GM06990 (cell line): ENCODE measurements around the gene KIAA1549.
"Not testable (repeated sequence)": the region's sequence is repeated elsewhere in the genome, so short reads cannot be mapped to it uniquely, and the experiment has no call there.

Source experiments
- DNase-seq: peaks from one replicate; pipeline ENCODE4 v3.0.0-alpha.2; 2011; ENCODE audit not compliant: insufficient read length; ENCODE audit errors: extremely low read depth
- H3K27me3 ChIP-seq: replicated peaks from 2 replicates; pipeline ENCODE4 v1.6.0; 2011; ENCODE audit warnings: low read length; ENCODE audit not compliant: control insufficient read depth, insufficient read depth
- H3K36me3 ChIP-seq: 2 replicates; pipeline ENCODE4 v1.5.1; 2011; ENCODE audit warnings: low read length; ENCODE audit not compliant: control insufficient read depth, insufficient read depth
- H3K4me3 ChIP-seq: replicated peaks from 2 replicates; pipeline ENCODE4 v1.5.1; 2011; ENCODE audit warnings: low read depth, mild to moderate bottlenecking, control low read depth, low read length
- CTCF ChIP-seq: IDR thresholded peaks from 2 replicates; pipeline ENCODE4 v1.5.1; 2011; ENCODE audit warnings: low read length, control low read depth, mild to moderate bottlenecking, inconsistent platforms; ENCODE audit not compliant: insufficient read depth, poor library complexity, severe bottlenecking

The KIAA1549 gene

GRCh38 chr7:138822867-138823535, 158.2 kb downstream of the KIAA1549 start:
- Histone ChIP-seq H3K27me3 (no peaks in the 10 kb centered on the region), H3K36me3 (no peaks in the 10 kb centered on the region), H3K4me3 (no peak overlapping the region)
- TF ChIP-seq CTCF = no peak
- DNase-seq = no peak

- no peak for TF ChIP-seq CTCF
- no peaks in the 10 kb centered on the region for H3K27me3 ChIP-seq
- DNase-seq = no peak
- no peaks in the 10 kb centered on the region for H3K36me3 ChIP-seq
- H3K4me3 ChIP-seq = no peak overlapping the region
Measured at GRCh38 chr7:138821912-138822311, 159.3 kb downstream of the KIAA1549 start.

GRCh38 chr7:138819625-138820024, 161.6 kb downstream of the KIAA1549 start:
- no peaks in the 10 kb centered on the region for H3K27me3 ChIP-seq
- no peak overlapping the region for H3K4me3 ChIP-seq
- no peaks in the 10 kb centered on the region for H3K36me3 ChIP-seq
- DNase-seq = no peak
- no peak for TF ChIP-seq CTCF

- Histone ChIP-seq H3K4me3 (no peak overlapping the region), H3K27me3 (no peaks in the 10 kb centered on the region), H3K36me3 (no peaks in the 10 kb centered on the region)
- DNase-seq = no peak
- no peak for TF ChIP-seq CTCF
Measured at GRCh38 chr7:138816650-138817049, 164.5 kb downstream of the KIAA1549 start.

GRCh38 chr7:138814816-138815332, 166.3 kb downstream of the KIAA1549 start:
- no peak for TF ChIP-seq CTCF
- Histone ChIP-seq H3K27me3 (no peaks in the 10 kb centered on the region), H3K4me3 (no peak overlapping the region), H3K36me3 (no peaks in the 10 kb centered on the region)
- no peak for DNase-seq

GRCh38 chr7:138813945-138814344, 167.2 kb downstream of the KIAA1549 start:
- no peak for DNase-seq
- no peaks in the 10 kb centered on the region for H3K27me3 ChIP-seq
- no peak for TF ChIP-seq CTCF
- H3K36me3 ChIP-seq = no peaks in the 10 kb centered on the region
- no peak overlapping the region for H3K4me3 ChIP-seq

- not testable (repeated sequence) for H3K36me3 ChIP-seq, H3K27me3 ChIP-seq, DNase-seq, H3K4me3 ChIP-seq
Measured at GRCh38 chr7:138811327-138811726, 169.9 kb downstream of the KIAA1549 start.
